HepG2 (cell line): ENCODE data around the gene BIK. TPM values are rescaled to one million over a fixed set of nuclear protein-coding genes. Genes with fewer than 3 reads are reported as not detected.

ENCODE experiments used
- ETV5 ChIP-seq: IDR thresholded peaks from 2 replicates; pipeline ENCODE4 v1.6.1; 2018; ENCODE audit warnings: missing biosample characterization, missing genetic modification reagents, inconsistent platforms, borderline replicate concordance
- FOSL2 ChIP-seq: sonication (generic); formaldehyde crosslinking; IDR thresholded peaks from 2 replicates; pipeline ENCODE4 v1.4.0; 2020; ENCODE audit warnings: missing genetic modification reagents
- FOXK2 ChIP-seq: fragments of 450-650 bp; IDR thresholded peaks from 2 replicates; pipeline ENCODE4 v1.6.1; 2016
- GFI1 ChIP-seq: sonication (generic); formaldehyde crosslinking; IDR thresholded peaks from 2 replicates; pipeline ENCODE4 v1.5.0; 2020; ENCODE audit warnings: missing genetic modification reagents, mild to moderate bottlenecking, borderline replicate concordance
- HDAC1 ChIP-seq: sonication (generic); formaldehyde crosslinking; IDR thresholded peaks from 2 replicates; pipeline ENCODE4 v1.5.1; 2020; ENCODE audit warnings: mild to moderate bottlenecking, missing genetic modification reagents
- HIVEP1 ChIP-seq: sonication (generic); formaldehyde crosslinking; IDR thresholded peaks from 2 replicates; pipeline ENCODE4 v1.4.0; 2020; ENCODE audit warnings: mild to moderate bottlenecking, missing genetic modification reagents
- KDM4B ChIP-seq: sonication (generic); formaldehyde crosslinking; IDR thresholded peaks from 2 replicates; pipeline ENCODE4 v1.4.0; 2020; ENCODE audit warnings: missing genetic modification reagents
- MED1 ChIP-seq: sonication (generic); formaldehyde crosslinking; IDR thresholded peaks from 2 replicates; pipeline ENCODE4 v1.4.0; 2020; ENCODE audit warnings: missing genetic modification reagents
- NR2F6 ChIP-seq, 2 experiments: IDR thresholded peaks; 2 replicates each; pipeline ENCODE4 v1.6.1; 2016; ENCODE audit warnings: antibody characterized with exemption in 1 of 2, mild to moderate bottlenecking in 1 of 2
- PAX8 ChIP-seq: sonication (generic); formaldehyde crosslinking; IDR thresholded peaks from 2 replicates; pipeline ENCODE4 v1.8.0; 2022; ENCODE audit warnings: mild to moderate bottlenecking, missing genetic modification reagents, borderline replicate concordance
- SOX13 ChIP-seq, 3 experiments: fragments of 450-650 bp in 1 of 3; sonication (generic) in 1 of 3; formaldehyde crosslinking in 1 of 3; IDR thresholded peaks in 2 of 3; conservative IDR thresholded peaks in 1 of 3; 2 replicates each; pipeline versions ENCODE4 v1.5.0 to v1.6.1; 2016 to 2020; ENCODE audit warnings: antibody characterized with exemption in 1 of 3, mild to moderate bottlenecking in 1 of 3, missing compliant biosample characterization in 1 of 3, missing genetic modification reagents in 1 of 3, moderate library complexity in 1 of 3
- YEATS2 ChIP-seq: sonication (generic); formaldehyde crosslinking; IDR thresholded peaks from 2 replicates; pipeline ENCODE4 v1.4.0; 2020; ENCODE audit warnings: missing genetic modification reagents, borderline replicate concordance
- ZKSCAN8 ChIP-seq: IDR thresholded peaks from 2 replicates; pipeline ENCODE4 v1.6.1; 2016; ENCODE audit warnings: borderline replicate concordance, missing genetic modification reagents, missing compliant biosample characterization
- ZNF607 ChIP-seq: sonication (generic); formaldehyde crosslinking; IDR thresholded peaks from 2 replicates; pipeline ENCODE4 v1.5.1; 2020; ENCODE audit warnings: missing genetic modification reagents, mild to moderate bottlenecking, borderline replicate concordance
- ZNF644 ChIP-seq: IDR thresholded peaks from 2 replicates; pipeline ENCODE4 v1.6.1; 2016; ENCODE audit warnings: low read depth
- ZNF768 ChIP-seq: sonication (generic); formaldehyde crosslinking; IDR thresholded peaks from 2 replicates; pipeline ENCODE4 v1.4.0; 2020; ENCODE audit warnings: missing genetic modification reagents
- ZSCAN29 ChIP-seq: sonication (generic); formaldehyde crosslinking; conservative IDR thresholded peaks from 2 replicates; pipeline ENCODE4 v1.4.0; 2020; ENCODE audit warnings: mild to moderate bottlenecking, missing genetic modification reagents
- polyA plus RNA-seq, 8 experiments: library from polyadenylated mRNA; depleted of rRNA in 3 of 8; stranded (reverse) in 7 of 8; unstranded in 1 of 8; fragments of >200 nt; fragmentation: Illumina TruSeq in 4 of 8; extraction: Trizol in 4 of 8; gene quantifications; 2 replicates each; pipeline versions ENCODE4 v1.2.1 to v1.2.3, GENCODE V29; 2011 to 2016; ENCODE audit warnings: low read depth in 4 of 8, missing spikeins in 1 of 8, mixed read lengths in 1 of 8; ENCODE audit not compliant: insufficient read depth in 1 of 8
- total RNA-seq, 5 experiments: library from RNA; depleted of rRNA; stranded (reverse); fragments of >200 nt; fragmentation: Illumina TruSeq; extraction: Trizol; gene quantifications; 2 replicates each; pipeline ENCODE4 v1.2.3, GENCODE V29; 2016; ENCODE audit warnings: low read depth in 1 of 5
- TF ChIP-seq, protein P1 (sequence below): sonication (generic); formaldehyde crosslinking; IDR thresholded peaks from 2 replicates; pipeline ENCODE4 v1.4.0; 2020; ENCODE audit warnings: missing genetic modification reagents, borderline replicate concordance
- TF ChIP-seq, protein P2 (sequence below): IDR thresholded peaks from 2 replicates; pipeline ENCODE4 v1.6.1; 2016; ENCODE audit warnings: control low read depth
- TF ChIP-seq, protein P3 (sequence below): sonication (generic); formaldehyde crosslinking; IDR thresholded peaks from 2 replicates; pipeline ENCODE4 v1.8.0; 2022; ENCODE audit warnings: low read depth, missing genetic modification reagents
- TF ChIP-seq, protein P4 (sequence below): sonication (generic); formaldehyde crosslinking; IDR thresholded peaks from 2 replicates; pipeline ENCODE4 v1.5.0; 2020; ENCODE audit warnings: mild to moderate bottlenecking, missing genetic modification reagents
- TF ChIP-seq, protein P5 (sequence below), 2 experiments: fragments of 450-650 bp in 1 of 2; sonication (generic) in 1 of 2; formaldehyde crosslinking; IDR thresholded peaks; 2 replicates each; pipeline versions ENCODE4 v1.5.0 to v1.8.0; 2020 to 2022; ENCODE audit warnings: mild to moderate bottlenecking in 1 of 2, missing genetic modification reagents in 1 of 2

BIK gene
- total and polyA plus RNA-seq, 2 of the 13 experiments (the other 11 are each of a cell fraction or from before 2014, with no cell fraction given), result 0.54 to 0.80 TPM

DNA sequence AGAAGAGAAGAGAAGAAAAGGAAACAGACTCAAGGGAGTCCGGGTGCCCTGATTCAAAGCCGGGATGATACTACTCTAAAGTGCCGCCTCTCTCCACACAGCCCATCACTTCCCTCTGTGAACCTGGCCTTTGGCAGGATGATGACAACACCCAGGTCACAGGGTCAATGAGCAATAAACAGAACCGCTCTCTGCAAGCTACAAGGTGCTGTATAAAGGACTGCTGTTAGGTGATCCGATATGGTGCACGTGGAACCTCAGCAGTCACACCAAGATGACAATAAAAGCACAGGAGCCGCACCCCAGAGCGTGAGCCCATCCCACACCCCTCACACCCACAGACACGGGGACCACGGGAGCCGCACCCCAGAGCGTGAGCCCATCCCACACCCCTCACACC, 32.0 kb upstream of the BIK start (continued):
- peak; percentile 47; the same call in 1 of the 2 replicates for TF ChIP-seq FOXK2
- TF ChIP-seq MED1 (CRISPR knock-in tag), result 0 out of 2 replicates have a peak, but pooled peaks have one; percentile 33
- TF ChIP-seq ZNF644, result peak; percentile 47; the same call in 1 of the 2 replicates
- TF ChIP-seq, protein P1, sequence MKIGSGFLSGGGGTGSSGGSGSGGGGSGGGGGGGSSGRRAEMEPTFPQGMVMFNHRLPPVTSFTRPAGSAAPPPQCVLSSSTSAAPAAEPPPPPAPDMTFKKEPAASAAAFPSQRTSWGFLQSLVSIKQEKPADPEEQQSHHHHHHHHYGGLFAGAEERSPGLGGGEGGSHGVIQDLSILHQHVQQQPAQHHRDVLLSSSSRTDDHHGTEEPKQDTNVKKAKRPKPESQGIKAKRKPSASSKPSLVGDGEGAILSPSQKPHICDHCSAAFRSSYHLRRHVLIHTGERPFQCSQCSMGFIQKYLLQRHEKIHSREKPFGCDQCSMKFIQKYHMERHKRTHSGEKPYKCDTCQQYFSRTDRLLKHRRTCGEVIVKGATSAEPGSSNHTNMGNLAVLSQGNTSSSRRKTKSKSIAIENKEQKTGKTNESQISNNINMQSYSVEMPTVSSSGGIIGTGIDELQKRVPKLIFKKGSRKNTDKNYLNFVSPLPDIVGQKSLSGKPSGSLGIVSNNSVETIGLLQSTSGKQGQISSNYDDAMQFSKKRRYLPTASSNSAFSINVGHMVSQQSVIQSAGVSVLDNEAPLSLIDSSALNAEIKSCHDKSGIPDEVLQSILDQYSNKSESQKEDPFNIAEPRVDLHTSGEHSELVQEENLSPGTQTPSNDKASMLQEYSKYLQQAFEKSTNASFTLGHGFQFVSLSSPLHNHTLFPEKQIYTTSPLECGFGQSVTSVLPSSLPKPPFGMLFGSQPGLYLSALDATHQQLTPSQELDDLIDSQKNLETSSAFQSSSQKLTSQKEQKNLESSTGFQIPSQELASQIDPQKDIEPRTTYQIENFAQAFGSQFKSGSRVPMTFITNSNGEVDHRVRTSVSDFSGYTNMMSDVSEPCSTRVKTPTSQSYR (CRISPR knock-in tag), result no peak
- 0 out of 2 replicates have a peak, but pooled peaks have one; percentile 29 for TF ChIP-seq SOX13 (IDR thresholded peaks at IDR 0.05)
- peak in 1 of 2 experiments; percentile 70; a peak in 1 of 4 replicates for TF ChIP-seq SOX13 (CRISPR knock-in tag; conservative IDR thresholded peaks at IDR 0.05 in 1 of 2, IDR thresholded peaks at IDR 0.05 in 1 of 2)
- TF ChIP-seq NR2F6 (IDR thresholded peaks at IDR 0.05), result peak; percentile 96
- peak; percentile 98 for TF ChIP-seq NR2F6 (CRISPR knock-in tag; IDR thresholded peaks at IDR 0.05)
- no peak for TF ChIP-seq KDM4B (CRISPR knock-in tag)
- TF ChIP-seq HDAC1, result peak; percentile 56; the same call in 1 of the 2 replicates
- peak; percentile 50; the same call in 1 of the 2 replicates for TF ChIP-seq ETV5 (CRISPR knock-in tag)
- TF ChIP-seq, protein P2, sequence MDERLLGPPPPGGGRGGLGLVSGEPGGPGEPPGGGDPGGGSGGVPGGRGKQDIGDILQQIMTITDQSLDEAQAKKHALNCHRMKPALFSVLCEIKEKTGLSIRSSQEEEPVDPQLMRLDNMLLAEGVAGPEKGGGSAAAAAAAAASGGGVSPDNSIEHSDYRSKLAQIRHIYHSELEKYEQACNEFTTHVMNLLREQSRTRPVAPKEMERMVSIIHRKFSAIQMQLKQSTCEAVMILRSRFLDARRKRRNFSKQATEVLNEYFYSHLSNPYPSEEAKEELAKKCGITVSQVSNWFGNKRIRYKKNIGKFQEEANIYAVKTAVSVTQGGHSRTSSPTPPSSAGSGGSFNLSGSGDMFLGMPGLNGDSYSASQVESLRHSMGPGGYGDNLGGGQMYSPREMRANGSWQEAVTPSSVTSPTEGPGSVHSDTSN (CRISPR knock-in tag), result no peak
- TF ChIP-seq PAX8 (CRISPR knock-in tag), result no peak
- no peak for TF ChIP-seq ZNF607 (CRISPR knock-in tag)
- TF ChIP-seq FOSL2 (CRISPR knock-in tag), result peak; percentile 82
- TF ChIP-seq ZNF768 (CRISPR knock-in tag), result no peak
- TF ChIP-seq, protein P3, sequence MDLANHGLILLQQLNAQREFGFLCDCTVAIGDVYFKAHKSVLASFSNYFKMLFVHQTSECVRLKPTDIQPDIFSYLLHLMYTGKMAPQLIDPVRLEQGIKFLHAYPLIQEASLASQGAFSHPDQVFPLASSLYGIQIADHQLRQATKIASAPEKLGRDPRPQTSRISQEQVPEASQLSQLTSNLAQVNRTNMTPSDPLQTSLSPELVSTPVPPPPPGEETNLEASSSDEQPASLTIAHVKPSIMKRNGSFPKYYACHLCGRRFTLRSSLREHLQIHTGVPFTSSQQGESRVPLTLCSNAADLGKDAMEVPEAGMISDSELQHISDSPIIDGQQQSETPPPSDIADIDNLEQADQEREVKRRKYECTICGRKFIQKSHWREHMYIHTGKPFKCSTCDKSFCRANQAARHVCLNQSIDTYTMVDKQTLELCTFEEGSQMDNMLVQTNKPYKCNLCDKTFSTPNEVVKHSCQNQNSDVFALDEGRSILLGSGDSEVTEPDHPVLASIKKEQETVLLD (CRISPR knock-in tag), result no peak
- TF ChIP-seq, protein P4, sequence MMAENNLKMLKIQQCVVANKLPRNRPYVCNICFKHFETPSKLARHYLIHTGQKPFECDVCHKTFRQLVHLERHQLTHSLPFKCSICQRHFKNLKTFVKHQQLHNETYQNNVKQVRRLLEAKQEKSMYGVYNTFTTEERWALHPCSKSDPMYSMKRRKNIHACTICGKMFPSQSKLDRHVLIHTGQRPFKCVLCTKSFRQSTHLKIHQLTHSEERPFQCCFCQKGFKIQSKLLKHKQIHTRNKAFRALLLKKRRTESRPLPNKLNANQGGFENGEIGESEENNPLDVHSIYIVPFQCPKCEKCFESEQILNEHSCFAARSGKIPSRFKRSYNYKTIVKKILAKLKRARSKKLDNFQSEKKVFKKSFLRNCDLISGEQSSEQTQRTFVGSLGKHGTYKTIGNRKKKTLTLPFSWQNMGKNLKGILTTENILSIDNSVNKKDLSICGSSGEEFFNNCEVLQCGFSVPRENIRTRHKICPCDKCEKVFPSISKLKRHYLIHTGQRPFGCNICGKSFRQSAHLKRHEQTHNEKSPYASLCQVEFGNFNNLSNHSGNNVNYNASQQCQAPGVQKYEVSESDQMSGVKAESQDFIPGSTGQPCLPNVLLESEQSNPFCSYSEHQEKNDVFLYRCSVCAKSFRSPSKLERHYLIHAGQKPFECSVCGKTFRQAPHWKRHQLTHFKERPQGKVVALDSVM (CRISPR knock-in tag), result 0 out of 2 replicates have a peak, but pooled peaks have one; percentile 5
- TF ChIP-seq, protein P5, sequence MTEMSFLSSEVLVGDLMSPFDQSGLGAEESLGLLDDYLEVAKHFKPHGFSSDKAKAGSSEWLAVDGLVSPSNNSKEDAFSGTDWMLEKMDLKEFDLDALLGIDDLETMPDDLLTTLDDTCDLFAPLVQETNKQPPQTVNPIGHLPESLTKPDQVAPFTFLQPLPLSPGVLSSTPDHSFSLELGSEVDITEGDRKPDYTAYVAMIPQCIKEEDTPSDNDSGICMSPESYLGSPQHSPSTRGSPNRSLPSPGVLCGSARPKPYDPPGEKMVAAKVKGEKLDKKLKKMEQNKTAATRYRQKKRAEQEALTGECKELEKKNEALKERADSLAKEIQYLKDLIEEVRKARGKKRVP (CRISPR knock-in tag; IDR thresholded peaks at IDR 0.05), result peak in 1 of 2 experiments; percentile 60; a peak in 1 of 4 replicates
- TF ChIP-seq ZSCAN29 (CRISPR knock-in tag), result no peak
- no peak for TF ChIP-seq HIVEP1
- peak; percentile 61; the same call in 1 of the 2 replicates for TF ChIP-seq GFI1 (CRISPR knock-in tag)
- peak; percentile 41; the same call in 1 of the 2 replicates for TF ChIP-seq YEATS2 (CRISPR knock-in tag)
- TF ChIP-seq ZKSCAN8 (CRISPR knock-in tag), result peak; percentile 30; the same call in 1 of the 2 replicates
